Kidney (tissue), 22 donors: ENCODE measurements around the gene CNPPD1. TPM values are rescaled to one million over a fixed set of nuclear protein-coding genes. Genes with fewer than 3 reads are reported as not detected.

ENCODE experiments used
- DNase-seq, 5 donors: peaks; one replicate each; pipeline ENCODE4 v3.0.0-alpha.2; 2013 to 2020
- FAIRE-seq: peaks from 2 replicates; lab custom pipeline; 2012; peaks lifted over from hg19 to GRCh38; lab: Jason Lieb, UNC
- H3K27ac ChIP-seq, 2 donors: one replicate each; pipeline ENCODE4 v1.7.0; 2013; ENCODE audit warnings: low read depth in 2 of 2, low read length in 2 of 2, inconsistent platforms in 1 of 2
- H3K27me3 ChIP-seq: one replicate; pipeline ENCODE4 v1.7.1; 2013; ENCODE audit warnings: low read length, inconsistent platforms; ENCODE audit not compliant: control insufficient read depth, insufficient read depth
- H3K36me3 ChIP-seq, 3 donors: one replicate each; pipeline versions ENCODE4 v1.7.0 to v1.7.1; 2013; ENCODE audit warnings: low read length in 3 of 3, control low read depth in 1 of 3, inconsistent platforms in 1 of 3; ENCODE audit not compliant: insufficient read depth in 3 of 3, control insufficient read depth in 2 of 3
- H3K4me1 ChIP-seq, 3 donors: one replicate each; pipeline versions ENCODE4 v1.7.0 to v1.7.1; 2013; ENCODE audit warnings: low read length in 3 of 3, inconsistent platforms in 1 of 3, low read depth in 1 of 3; ENCODE audit not compliant: control insufficient read depth in 2 of 3, insufficient read depth in 2 of 3
- H3K4me3 ChIP-seq, 3 donors: one replicate each; pipeline versions ENCODE4 v1.7.0 to v1.8.1; 2013; ENCODE audit warnings: low read length in 3 of 3, control low read depth in 1 of 3, inconsistent platforms in 1 of 3
- H3K9ac ChIP-seq, 3 donors: one replicate each; pipeline versions ENCODE4 v1.7.0 to v1.7.1; 2013; ENCODE audit warnings: low read length in 3 of 3, control low read depth in 1 of 3, inconsistent platforms in 1 of 3
- H3K9me3 ChIP-seq, 3 donors: one replicate each; pipeline versions ENCODE4 v1.7.0 to v1.7.1; 2013; ENCODE audit warnings: low read length in 3 of 3, control low read depth in 1 of 3, inconsistent platforms in 1 of 3; ENCODE audit not compliant: control insufficient read depth in 2 of 3, insufficient read depth in 1 of 3
- intact Hi-C: fragments of 100-400 bp; cut with DNase I; formaldehyde crosslinking; loops from one replicate; pipeline ENCODE4 v1.11.1; 2022
- long read RNA-seq, 10 donors: library from polyadenylated mRNA in 1 of 10; unstranded in 1 of 10; transcript quantifications; one replicate each; pipeline ENCODE4 v2.0.0 and lab custom pipeline, GENCODE V29; 2021 to 2026
- polyA plus RNA-seq: library from polyadenylated mRNA; stranded (reverse); fragments of 350-450 nt; fragmentation: Illumina TruSeq; extraction: RNeasy Lipid Tissue Mini Kit (QIAGEN cat#74804); gene quantifications from one replicate; pipeline ENCODE4 v1.2.3, GENCODE V29; 2014; ENCODE audit warnings: low read depth, low replicate concordance; ENCODE audit not compliant: insufficient read depth
- total RNA-seq: library from RNA; stranded (reverse); fragmentation: NEBNext Ultra II Directional; extraction: Animal tissue kit (Norgen Biotek cat#: 25700); gene quantifications from one replicate; pipeline ENCODE4 v1.2.1, GENCODE V29; 2021
- TF ChIP-seq, protein P1 (sequence below): IDR thresholded peaks from 3 replicates; pipeline ENCODE4 v1.5.1; 2012; ENCODE audit warnings: mild to moderate bottlenecking, moderate library complexity, borderline replicate concordance; ENCODE audit not compliant: insufficient read depth; ENCODE audit errors: extremely low read depth
- donor health status: control.
- donor health status: control.
- donor health status: control.
- donor health status: control.
- donor health status: control.
- donor health status: DM: yes; HTN: yes; CAD: no.
- donor health status: Normal renal cell carcinoma (clear cell type).

Gene CNPPD1
- 97.5 TPM for total RNA-seq
- polyA plus RNA-seq = 131 TPM
- long read RNA-seq, donor 1, transcript CNPPD1-201 (8 exons, 2,060 nt) = major isoform, 11 of 11 reads
- long read RNA-seq, donor 1, partial matches to known transcripts = 0 of 11 reads
- long read RNA-seq, donor 1, other reads (novel, unspliced or antisense) = 0 of 11 reads
- long read RNA-seq, donor 2, transcript CNPPD1-201 (8 exons, 2,060 nt) = major isoform, 18 of 30 reads
- long read RNA-seq, donor 2, partial matches to known transcripts = 10 of 30 reads
- long read RNA-seq, donor 2, other reads (novel, unspliced or antisense) = 0 of 30 reads
- long read RNA-seq, donor 3, transcript CNPPD1-201 (8 exons, 2,060 nt) = major isoform, 16 of 36 reads
- long read RNA-seq, donor 3, partial matches to known transcripts = 18 of 36 reads
- long read RNA-seq, donor 3, other reads (novel, unspliced or antisense) = 0 of 36 reads
- long read RNA-seq, donor 4, transcript CNPPD1-201 (8 exons, 2,060 nt) = major isoform, 23 of 31 reads
- long read RNA-seq, donor 4, partial matches to known transcripts = 8 of 31 reads
- long read RNA-seq, donor 4, other reads (novel, unspliced or antisense) = 0 of 31 reads
- long read RNA-seq, donor 5, partial matches to known transcripts = 0 of 1 reads
- long read RNA-seq, donor 5, other reads (novel, unspliced or antisense) = 0 of 1 reads
- long read RNA-seq, donor 6, transcript CNPPD1-201 (8 exons, 2,060 nt) = major isoform, 13 of 20 reads
- long read RNA-seq, donor 6, partial matches to known transcripts = 5 of 20 reads
- long read RNA-seq, donor 6, other reads (novel, unspliced or antisense) = 0 of 20 reads
- long read RNA-seq, donor 7, transcript CNPPD1-201 (8 exons, 2,060 nt) = major isoform, 109 of 162 reads
- long read RNA-seq, donor 7, partial matches to known transcripts = 14 of 162 reads
- long read RNA-seq, donor 7, other reads (novel, unspliced or antisense) = 33 of 162 reads
- long read RNA-seq, donor 8, transcript CNPPD1-201 (8 exons, 2,060 nt) = major isoform, 10 of 48 reads
- long read RNA-seq, donor 8, partial matches to known transcripts = 37 of 48 reads
- long read RNA-seq, donor 8, other reads (novel, unspliced or antisense) = 0 of 48 reads
- long read RNA-seq, donor 9, transcript CNPPD1-201 (8 exons, 2,060 nt) = major isoform, 7 of 8 reads
- long read RNA-seq, donor 9, partial matches to known transcripts = 0 of 8 reads
- long read RNA-seq, donor 9, other reads (novel, unspliced or antisense) = 0 of 8 reads
- long read RNA-seq, donor 10, transcript CNPPD1-201 (8 exons, 2,060 nt) = major isoform, 11 of 25 reads
- long read RNA-seq, donor 10, partial matches to known transcripts = 10 of 25 reads
- long read RNA-seq, donor 10, other reads (novel, unspliced or antisense) = 0 of 25 reads

- Histone ChIP-seq H3K36me3 (peaks cover 10 to 54% (median 36%) of the 10 kb centered on the region in 3 donors), H3K9me3 (no peaks in the 10 kb centered on the region), H3K4me3 (peak within 1 kb of the TSS; percentile 84 to 95 (median 86)), H3K27me3 (no peaks in the 10 kb centered on the region), H3K9ac (peak within 1 kb of the TSS; percentile 78 to 98 (median 78)), H3K4me1 (peaks cover 5 to 37% (median 31%) of the 10 kb centered on the region in 3 donors), H3K27ac (peak within 1 kb of the TSS; percentile 97 to 100)
- TF ChIP-seq, protein P1, sequence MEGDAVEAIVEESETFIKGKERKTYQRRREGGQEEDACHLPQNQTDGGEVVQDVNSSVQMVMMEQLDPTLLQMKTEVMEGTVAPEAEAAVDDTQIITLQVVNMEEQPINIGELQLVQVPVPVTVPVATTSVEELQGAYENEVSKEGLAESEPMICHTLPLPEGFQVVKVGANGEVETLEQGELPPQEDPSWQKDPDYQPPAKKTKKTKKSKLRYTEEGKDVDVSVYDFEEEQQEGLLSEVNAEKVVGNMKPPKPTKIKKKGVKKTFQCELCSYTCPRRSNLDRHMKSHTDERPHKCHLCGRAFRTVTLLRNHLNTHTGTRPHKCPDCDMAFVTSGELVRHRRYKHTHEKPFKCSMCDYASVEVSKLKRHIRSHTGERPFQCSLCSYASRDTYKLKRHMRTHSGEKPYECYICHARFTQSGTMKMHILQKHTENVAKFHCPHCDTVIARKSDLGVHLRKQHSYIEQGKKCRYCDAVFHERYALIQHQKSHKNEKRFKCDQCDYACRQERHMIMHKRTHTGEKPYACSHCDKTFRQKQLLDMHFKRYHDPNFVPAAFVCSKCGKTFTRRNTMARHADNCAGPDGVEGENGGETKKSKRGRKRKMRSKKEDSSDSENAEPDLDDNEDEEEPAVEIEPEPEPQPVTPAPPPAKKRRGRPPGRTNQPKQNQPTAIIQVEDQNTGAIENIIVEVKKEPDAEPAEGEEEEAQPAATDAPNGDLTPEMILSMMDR = no peak
- intact Hi-C loops = no loop called here
- DNase-seq = peak; percentile 83 to 97 (median 91)
- no peak for FAIRE-seq
Observed at GRCh38 chr2:219176818-219177551, at the start of gene CNPPD1. CNPPD1 (minus strand) TSS chr2:219176925; CDS start chr2:219176828, 97 bp downstream.

- Histone ChIP-seq H3K4me3 (no peak overlapping the region), H3K36me3 (peaks cover 11 to 58% (median 38%) of the 10 kb centered on the region in 3 donors), H3K27ac (no peak overlapping the region), H3K27me3 (no peaks in the 10 kb centered on the region), H3K9me3 (no peaks in the 10 kb centered on the region), H3K4me1 (peaks cover 0 to 15% (median 11%) of the 10 kb centered on the region in 3 donors), H3K9ac (no peak overlapping the region)
- DNase-seq (no peak), FAIRE-seq (no peak)
- TF ChIP-seq, protein P1 = no peak
- intact Hi-C loops = no loop called here
Observed at GRCh38 chr2:219225350-219225749, 48.6 kb upstream of the CNPPD1 start.
